ENCODE data around the gene FLVCR2.

DNA sequence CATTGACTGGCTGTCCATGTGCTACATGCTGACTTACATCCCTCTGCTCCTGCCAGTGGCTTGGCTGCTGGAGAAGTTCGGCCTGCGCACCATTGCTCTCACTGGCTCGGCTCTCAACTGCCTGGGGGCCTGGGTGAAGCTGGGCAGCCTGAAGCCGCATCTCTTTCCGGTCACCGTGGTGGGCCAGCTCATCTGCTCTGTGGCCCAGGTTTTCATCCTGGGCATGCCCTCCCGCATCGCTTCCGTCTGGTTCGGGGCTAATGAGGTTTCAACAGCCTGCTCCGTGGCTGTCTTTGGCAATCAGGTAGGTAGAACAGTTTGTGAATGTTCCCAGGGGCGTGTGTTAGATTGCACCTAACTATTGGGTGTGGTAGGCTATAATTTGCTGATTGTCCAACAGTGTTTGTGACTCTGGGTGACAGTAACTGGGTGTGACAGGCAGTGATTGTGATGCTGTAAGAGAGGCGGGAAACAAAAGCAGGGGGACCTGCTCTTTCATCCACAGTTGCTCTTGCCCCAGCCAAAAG lies 981 bp downstream of the FLVCR2 start:
- TF ChIP-seq, protein P1, sequence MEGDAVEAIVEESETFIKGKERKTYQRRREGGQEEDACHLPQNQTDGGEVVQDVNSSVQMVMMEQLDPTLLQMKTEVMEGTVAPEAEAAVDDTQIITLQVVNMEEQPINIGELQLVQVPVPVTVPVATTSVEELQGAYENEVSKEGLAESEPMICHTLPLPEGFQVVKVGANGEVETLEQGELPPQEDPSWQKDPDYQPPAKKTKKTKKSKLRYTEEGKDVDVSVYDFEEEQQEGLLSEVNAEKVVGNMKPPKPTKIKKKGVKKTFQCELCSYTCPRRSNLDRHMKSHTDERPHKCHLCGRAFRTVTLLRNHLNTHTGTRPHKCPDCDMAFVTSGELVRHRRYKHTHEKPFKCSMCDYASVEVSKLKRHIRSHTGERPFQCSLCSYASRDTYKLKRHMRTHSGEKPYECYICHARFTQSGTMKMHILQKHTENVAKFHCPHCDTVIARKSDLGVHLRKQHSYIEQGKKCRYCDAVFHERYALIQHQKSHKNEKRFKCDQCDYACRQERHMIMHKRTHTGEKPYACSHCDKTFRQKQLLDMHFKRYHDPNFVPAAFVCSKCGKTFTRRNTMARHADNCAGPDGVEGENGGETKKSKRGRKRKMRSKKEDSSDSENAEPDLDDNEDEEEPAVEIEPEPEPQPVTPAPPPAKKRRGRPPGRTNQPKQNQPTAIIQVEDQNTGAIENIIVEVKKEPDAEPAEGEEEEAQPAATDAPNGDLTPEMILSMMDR (conservative IDR thresholded peaks at IDR 0.05 in 1 of 2, IDR thresholded peaks at IDR 0.05 in 1 of 2; ENCODE audit: low read depth in 1 of 2, low read length in 2 of 2), result no peak
- no peak for TF ChIP-seq EZH2 (IDR thresholded peaks at IDR 0.05; ENCODE audit: low read length, missing control alignments)

All from fibroblast of lung (primary cell).